Ovary (tissue), 9 donors: Measurements from ENCODE around the gene MAGI1. TPM values are rescaled to one million over a fixed set of nuclear protein-coding genes. Genes with fewer than 3 reads are reported as not detected.

Experiments
- DNase-seq, 5 donors: peaks; one replicate each; pipeline ENCODE4 v3.0.0-alpha.2; 2019 to 2020
- H3K27ac ChIP-seq, 2 donors: fragments of 200-600 bp; one replicate each; pipeline versions ENCODE4 v1.5.1 to v1.8.0; 2019 to 2022
- H3K27me3 ChIP-seq: fragments of 200-600 bp; one replicate; pipeline ENCODE4 v1.8.0; 2022
- H3K36me3 ChIP-seq: fragments of 200-600 bp; sonication (generic); one replicate; pipeline ENCODE4 v1.5.1; 2019
- H3K4me1 ChIP-seq: one replicate; pipeline ENCODE4 v1.8.1; 2013; ENCODE audit warnings: mild to moderate bottlenecking, moderate library complexity; ENCODE audit not compliant: insufficient read depth
- H3K4me3 ChIP-seq: fragments of 200-600 bp; sonication (generic); one replicate; pipeline ENCODE4 v1.5.1; 2017
- H3K9me3 ChIP-seq, 2 donors: fragments of 200-600 bp in 1 of 2; sonication (generic) in 1 of 2; one replicate each; pipeline versions ENCODE4 v1.5.1 to v1.8.1; 2013 to 2019; ENCODE audit warnings: mild to moderate bottlenecking in 1 of 2, moderate library complexity in 1 of 2
- EP300 ChIP-seq: sonication (generic); formaldehyde crosslinking; IDR thresholded peaks from one replicate; pipeline ENCODE4 v1.6.1; 2017; ENCODE audit warnings: antibody characterized with exemption
- POLR2A ChIP-seq: fragments of 450-650 bp; IDR thresholded peaks from one replicate; pipeline ENCODE4 v1.6.1; 2017; ENCODE audit warnings: antibody characterized with exemption, mild to moderate bottlenecking, moderate library complexity
- WGBS, 3 donors: extraction: QIAGEN DNeasy Blood & Tissue Kit in 1 of 3; methylation state at CpG; one replicate each; pipeline versions ENCODE4 v1.1.5 to v1.1.7; 2013 to 2017; 5-methylcytosine and 5-hydroxymethylcytosine counted together
- intact Hi-C, 4 donors: fragments of 100-400 bp; cut with DNase I; formaldehyde crosslinking; loops; one replicate each; pipeline versions ENCODE4 v1.11.0 to v1.15.1; 2022 to 2023
- polyA plus RNA-seq, 2 donors: library from polyadenylated mRNA; stranded (reverse); fragments of 200-250 nt in 1 of 2; fragments of 350-450 nt in 1 of 2; fragmentation: Illumina TruSeq in 1 of 2; extraction: RNeasy Lipid Tissue Mini Kit (QIAGEN cat#74804) in 1 of 2; gene quantifications; one replicate each; pipeline ENCODE4 v1.2.3, GENCODE V29; 2013 to 2014
- total RNA-seq, 7 donors: library from RNA; depleted of rRNA in 2 of 7; stranded (reverse); fragments of >200 nt in 2 of 7; fragmentation: NEBNext Ultra II Directional in 3 of 7; extraction: Animal tissue kit (Norgen Biotek cat#: 25700) in 3 of 7; gene quantifications; one replicate each; pipeline versions ENCODE4 v1.1.0 to v1.2.4, GENCODE V29; 2016 to 2023
- TF ChIP-seq, protein P1 (sequence below), 3 donors: fragments of 450-650 bp in 2 of 3; fragments of 200-600 bp in 1 of 3; IDR thresholded peaks; one replicate each; pipeline versions ENCODE4 v1.5.1 to v1.8.0; 2016 to 2022; ENCODE audit warnings: antibody characterized with exemption in 3 of 3, mild to moderate bottlenecking in 1 of 3
- donor health status: DM: no; HTN: no; CAD: no; lungs with moderate emphysema.
- donor health status: DM: no; HTN: no; CAD: no.
- donor health status: Bipolar disorder and iron deficiency.
- donor health status: DM: yes; HTN: yes; CAD: no.
- donor health status: DM: no; HTN: no; CAD: no.
- donor health status: DM: yes; HTN: yes; CAD: no.

The MAGI1 gene
- total and polyA plus RNA-seq, 9 donors, result 5.5 to 35.7 (median 8.7) TPM

DNA sequence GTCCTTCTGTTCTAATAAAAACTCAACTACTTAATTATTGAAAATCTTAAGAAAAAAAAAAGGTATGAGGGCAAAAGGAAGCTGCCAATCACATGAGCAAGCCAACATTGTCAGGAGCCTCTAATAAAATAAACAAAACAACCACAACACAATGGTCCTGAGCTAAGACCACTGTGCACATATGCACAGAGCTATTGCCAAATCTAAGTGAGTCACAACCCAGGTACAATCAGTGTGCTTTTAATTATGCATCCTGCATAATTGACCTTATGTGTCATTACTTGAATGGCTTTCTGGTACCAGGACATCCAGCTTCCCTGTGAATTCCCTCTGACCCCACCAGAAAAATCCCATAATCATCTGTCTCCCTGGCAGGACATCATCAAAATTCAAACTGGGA, 639.8 kb downstream of the MAGI1 start:
- Histone ChIP-seq H3K27ac (no peak overlapping the region), H3K4me1 (no peaks in the 10 kb centered on the region), H3K27me3 (no peaks in the 10 kb centered on the region), H3K36me3 (no peaks in the 10 kb centered on the region), H3K9me3 (no peaks in the 10 kb centered on the region), H3K4me3 (no peak overlapping the region)
- intact Hi-C loops, result no loop called here
- TF ChIP-seq EP300 (no peak), POLR2A (no peak)
- TF ChIP-seq, protein P1, sequence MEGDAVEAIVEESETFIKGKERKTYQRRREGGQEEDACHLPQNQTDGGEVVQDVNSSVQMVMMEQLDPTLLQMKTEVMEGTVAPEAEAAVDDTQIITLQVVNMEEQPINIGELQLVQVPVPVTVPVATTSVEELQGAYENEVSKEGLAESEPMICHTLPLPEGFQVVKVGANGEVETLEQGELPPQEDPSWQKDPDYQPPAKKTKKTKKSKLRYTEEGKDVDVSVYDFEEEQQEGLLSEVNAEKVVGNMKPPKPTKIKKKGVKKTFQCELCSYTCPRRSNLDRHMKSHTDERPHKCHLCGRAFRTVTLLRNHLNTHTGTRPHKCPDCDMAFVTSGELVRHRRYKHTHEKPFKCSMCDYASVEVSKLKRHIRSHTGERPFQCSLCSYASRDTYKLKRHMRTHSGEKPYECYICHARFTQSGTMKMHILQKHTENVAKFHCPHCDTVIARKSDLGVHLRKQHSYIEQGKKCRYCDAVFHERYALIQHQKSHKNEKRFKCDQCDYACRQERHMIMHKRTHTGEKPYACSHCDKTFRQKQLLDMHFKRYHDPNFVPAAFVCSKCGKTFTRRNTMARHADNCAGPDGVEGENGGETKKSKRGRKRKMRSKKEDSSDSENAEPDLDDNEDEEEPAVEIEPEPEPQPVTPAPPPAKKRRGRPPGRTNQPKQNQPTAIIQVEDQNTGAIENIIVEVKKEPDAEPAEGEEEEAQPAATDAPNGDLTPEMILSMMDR (IDR thresholded peaks at IDR 0.05), result no peak
- no peak for DNase-seq

DNA sequence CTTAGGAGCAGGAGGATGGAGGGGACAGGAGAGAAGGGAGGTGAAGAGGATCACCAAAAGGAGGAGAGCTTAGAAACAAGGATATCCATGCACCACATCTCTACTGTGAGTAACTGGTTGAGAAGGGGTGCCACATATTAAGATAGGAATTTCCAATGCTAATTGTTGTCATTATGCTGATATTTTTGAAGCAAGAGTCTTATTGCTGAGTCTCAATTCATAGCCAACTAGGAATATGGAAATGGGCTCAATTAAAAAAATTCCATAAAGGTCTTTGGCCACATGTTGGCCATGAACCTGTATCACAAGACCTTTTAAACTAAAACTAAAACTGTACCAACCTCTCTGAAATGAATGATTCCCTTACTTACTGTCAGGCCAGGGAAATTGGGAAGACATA, 642.6 kb downstream of the MAGI1 start:
- H3K27me3 ChIP-seq, result no peaks in the 10 kb centered on the region
- H3K27ac ChIP-seq, result no peak overlapping the region
- no peaks in the 10 kb centered on the region for H3K4me1 ChIP-seq
- H3K36me3 ChIP-seq, result no peaks in the 10 kb centered on the region
- DNase-seq, result no peak
- no peak for TF ChIP-seq EP300
- TF ChIP-seq POLR2A, result no peak
- TF ChIP-seq, protein P1 (IDR thresholded peaks at IDR 0.05), result no peak
- no peak overlapping the region for H3K4me3 ChIP-seq
- intact Hi-C loops, result no loop called here
- no peaks in the 10 kb centered on the region for H3K9me3 ChIP-seq

DNA sequence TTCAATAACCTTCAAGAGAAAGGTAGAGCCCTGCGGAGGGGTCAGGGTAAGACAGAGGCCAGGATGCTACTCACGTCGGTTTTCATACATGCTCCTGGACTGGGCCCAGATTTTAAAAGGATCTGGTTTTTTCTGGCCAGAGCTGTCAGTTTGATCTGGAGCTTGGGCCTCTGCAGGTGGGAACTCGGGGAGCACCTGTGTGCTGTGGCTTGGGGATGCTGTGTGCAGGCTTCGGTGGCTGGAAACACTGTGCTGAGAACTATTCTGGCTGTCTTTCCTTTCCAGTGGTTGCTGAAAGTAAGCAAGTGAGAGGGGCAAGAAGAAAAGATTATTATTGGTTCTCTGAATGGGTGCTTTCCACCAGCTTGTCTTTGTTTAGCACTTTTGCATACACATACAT, 647.6 kb downstream of the MAGI1 start:
- intact Hi-C loops, result no loop called here
- Histone ChIP-seq H3K36me3 (no peaks in the 10 kb centered on the region), H3K9me3 (no peaks in the 10 kb centered on the region), H3K4me3 (no peak overlapping the region), H3K27ac (no peak overlapping the region), H3K4me1 (no peaks in the 10 kb centered on the region), H3K27me3 (no peaks in the 10 kb centered on the region)
- TF ChIP-seq EP300 (no peak), POLR2A (no peak)
- TF ChIP-seq, protein P1 (IDR thresholded peaks at IDR 0.05), result no peak
- WGBS, 3 donors, result 77 to 88% (median 78%) methylated on average over 5 of the region's 5 CpGs
- DNase-seq, result no peak

DNA sequence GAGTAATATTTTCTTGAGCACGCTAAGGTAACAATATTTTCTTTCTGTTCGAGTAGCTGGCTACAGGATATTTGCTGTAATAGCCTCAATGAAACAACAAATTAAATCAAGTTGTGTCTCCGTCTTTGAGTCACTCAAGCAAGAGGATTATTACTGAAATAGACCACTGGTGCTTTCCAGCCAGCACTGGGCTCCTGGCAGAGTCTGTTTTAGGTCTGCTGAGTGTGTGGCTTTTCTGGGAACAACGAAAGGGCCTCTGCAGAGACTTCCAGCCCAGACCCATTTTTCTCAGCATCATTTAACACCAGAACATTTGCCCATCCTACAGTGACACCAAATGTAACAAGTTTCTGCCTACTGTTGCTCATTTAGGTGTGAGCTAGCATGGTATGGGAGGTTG, 652.9 kb downstream of the MAGI1 start:
- WGBS, 3 donors, result 89 to 95% (median 94%) methylated on average over 4 of the region's 4 CpGs
- no peaks in the 10 kb centered on the region for H3K36me3 ChIP-seq
- intact Hi-C loops, result no loop called here
- H3K4me1 ChIP-seq, result no peaks in the 10 kb centered on the region
- no peaks in the 10 kb centered on the region for H3K9me3 ChIP-seq
- TF ChIP-seq, protein P1 (IDR thresholded peaks at IDR 0.05), result no peak
- TF ChIP-seq EP300, result no peak
- TF ChIP-seq POLR2A, result no peak
- no peak for DNase-seq
- H3K4me3 ChIP-seq, result no peak overlapping the region
- no peaks in the 10 kb centered on the region for H3K27me3 ChIP-seq
- no peak overlapping the region for H3K27ac ChIP-seq
